Subcutaneous preadipocyte (primary cell): ENCODE results near the gene SPIC. TPM values are rescaled to one million over a fixed set of nuclear protein-coding genes. Genes with fewer than 3 reads are reported as not detected.

Source experiments
- small RNA-seq: library from RNA; depleted of rRNA; stranded (forward); fragments of <200 nt; gene quantifications from one replicate; pipeline ENCODE3, GENCODE V24; 2012
- total RNA-seq: library from RNA; depleted of rRNA; stranded (reverse); fragments of >200 nt; gene quantifications from 2 replicates; pipeline ENCODE4 v1.2.3, GENCODE V29; 2012

The SPIC gene
- not detected in 2 replicates for total RNA-seq

DNA sequence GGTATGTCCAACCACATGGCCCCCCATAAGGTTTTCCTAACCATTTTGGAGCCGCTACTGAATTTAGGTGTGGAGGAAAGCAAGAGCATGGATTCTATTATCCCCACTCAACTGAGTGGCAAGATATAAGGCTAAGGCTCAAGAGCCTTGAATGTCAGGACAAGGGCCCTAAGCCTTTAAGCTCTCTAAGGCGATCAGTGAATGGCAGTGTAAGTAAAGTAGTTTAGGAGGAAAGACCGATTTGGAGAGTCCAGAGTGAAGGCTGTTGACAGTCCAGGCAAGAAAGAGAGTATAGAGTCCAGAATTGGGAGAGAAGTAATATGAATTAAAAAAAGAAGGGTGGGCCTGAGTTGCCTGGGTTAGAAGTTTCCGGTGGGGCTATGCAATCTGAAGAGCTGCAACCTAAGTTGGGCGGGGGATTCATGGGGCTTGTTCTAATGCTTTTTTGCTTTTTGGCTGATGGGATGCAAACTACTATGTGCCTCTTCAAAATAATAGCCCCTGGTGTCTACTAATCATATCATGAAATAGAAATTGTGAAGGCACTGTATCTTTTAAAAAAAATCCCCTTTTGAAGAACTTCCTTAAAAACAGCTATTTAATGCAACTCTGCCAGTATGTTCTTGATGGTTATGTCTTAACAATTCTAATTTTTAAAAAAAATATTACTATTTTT lies at the start of gene SPIC:
Gene SPIC (plus strand): TSS at position 626 of the 676 bp plus-strand sequence. CDS start 1,569 bp downstream, outside the sequence.

Small RNA genes within 50 kb of the gene (small RNA-seq; reads per million reads assigned to genes)
- gene RF00019 (not detected), gene RNA5SP367 (not detected), gene RNU5E-5P (not detected)

Other genes with a start within 250 kb of the SPIC start
- gene UTP20, start 195.2 kb upstream of the SPIC start, total RNA-seq: 25.7 and 42.8 TPM in 2 replicates
- gene ARL1, start 67.6 kb upstream of the SPIC start, total RNA-seq: 70.6 and 72.8 TPM in 2 replicates
- gene MYBPC1, start 119.6 kb downstream of the SPIC start, total RNA-seq: not detected in 2 replicates
- 25.7 and 33.2 TPM in 2 replicates for gene CHPT1, start 222.3 kb downstream of the SPIC start, total RNA-seq